Stimulated activated CD8-positive, alpha-beta memory T cell treated with anti-CD3 and anti-CD28 coated beads, Interleukin-4, amount 100 ng/mL, for 24 hours (primary cell): Measurements from ENCODE around the gene MRTFB.
"Not testable (repeated sequence)": the region's sequence is repeated elsewhere in the genome, so short reads cannot be mapped to it uniquely, and the experiment has no call there.

Experiments used
- DNase-seq: peaks from one replicate; pipeline ENCODE4 v3.0.0-alpha.2; 2020; ENCODE audit warnings: low read depth

Gene MRTFB

GRCh38 chr16:14105760-14106375, 34.7 kb downstream of the MRTFB start:
- DNase-seq = no peak

- no peak for DNase-seq
Measured at GRCh38 chr16:14106457-14106856, 35.3 kb downstream of the MRTFB start.

- DNase-seq = no peak
Measured at GRCh38 chr16:14106961-14107360, 35.8 kb downstream of the MRTFB start.

GRCh38 chr16:14109077-14109775, 38.1 kb downstream of the MRTFB start:
- DNase-seq = no peak

- DNase-seq = no peak
Measured at GRCh38 chr16:14109782-14110727, 38.9 kb downstream of the MRTFB start.

GRCh38 chr16:14110728-14111251, 39.7 kb downstream of the MRTFB start:
- no peak for DNase-seq

GRCh38 chr16:14111713-14112538, 40.8 kb downstream of the MRTFB start:
- no peak for DNase-seq

GRCh38 chr16:14112539-14112856, 41.4 kb downstream of the MRTFB start:
- DNase-seq = no peak

- no peak for DNase-seq
Measured at GRCh38 chr16:14113344-14113743, 42.2 kb downstream of the MRTFB start.

GRCh38 chr16:14117051-14117450, 45.9 kb downstream of the MRTFB start:
- DNase-seq = no peak

- no peak for DNase-seq
Measured at GRCh38 chr16:14119799-14120198, 48.7 kb downstream of the MRTFB start.

GRCh38 chr16:14120335-14120734, 49.2 kb downstream of the MRTFB start:
- DNase-seq = no peak

GRCh38 chr16:14121142-14121541, 50.0 kb downstream of the MRTFB start:
- DNase-seq = no peak

GRCh38 chr16:14121872-14122271, 50.8 kb downstream of the MRTFB start:
- no peak for DNase-seq

GRCh38 chr16:14122430-14122829, 51.3 kb downstream of the MRTFB start:
- DNase-seq = not testable (repeated sequence)

GRCh38 chr16:14125000-14125681, 54.0 kb downstream of the MRTFB start:
- no peak for DNase-seq

GRCh38 chr16:14125708-14126107, 54.6 kb downstream of the MRTFB start:
- no peak for DNase-seq

- DNase-seq = no peak
Measured at GRCh38 chr16:14128097-14128496, 57.0 kb downstream of the MRTFB start.

GRCh38 chr16:14129502-14129901, 58.4 kb downstream of the MRTFB start:
- DNase-seq = no peak

GRCh38 chr16:14131774-14132695, 60.9 kb downstream of the MRTFB start:
- no peak for DNase-seq
